Hepatocyte (in vitro differentiated cells): ENCODE data around the gene POT1.

Source experiments
- EZH2 ChIP-seq: fragments of 200-600 bp; sonication (generic); IDR thresholded peaks from 2 replicates; pipeline ENCODE4 v1.6.1; 2016; ENCODE audit warnings: antibody characterized with exemption, mild to moderate bottlenecking, borderline replicate concordance
- EZH2phosphoT487 ChIP-seq: fragments of 200-600 bp; sonication (generic); IDR thresholded peaks from one replicate; pipeline ENCODE4 v1.6.1; 2018; ENCODE audit warnings: antibody characterized with exemption, mild to moderate bottlenecking, low read depth, moderate library complexity; ENCODE audit not compliant: unreplicated experiment, severe bottlenecking
- TF ChIP-seq, protein P1 (sequence below): fragments of 200-600 bp; sonication (generic); IDR thresholded peaks from 2 replicates; pipeline ENCODE4 v1.5.1; 2016; ENCODE audit warnings: antibody characterized with exemption, mild to moderate bottlenecking; ENCODE audit not compliant: poor library complexity

GRCh38 chr7:124791426-124791825 lies 138.2 kb downstream of the POT1 start:
- TF ChIP-seq, protein P1, sequence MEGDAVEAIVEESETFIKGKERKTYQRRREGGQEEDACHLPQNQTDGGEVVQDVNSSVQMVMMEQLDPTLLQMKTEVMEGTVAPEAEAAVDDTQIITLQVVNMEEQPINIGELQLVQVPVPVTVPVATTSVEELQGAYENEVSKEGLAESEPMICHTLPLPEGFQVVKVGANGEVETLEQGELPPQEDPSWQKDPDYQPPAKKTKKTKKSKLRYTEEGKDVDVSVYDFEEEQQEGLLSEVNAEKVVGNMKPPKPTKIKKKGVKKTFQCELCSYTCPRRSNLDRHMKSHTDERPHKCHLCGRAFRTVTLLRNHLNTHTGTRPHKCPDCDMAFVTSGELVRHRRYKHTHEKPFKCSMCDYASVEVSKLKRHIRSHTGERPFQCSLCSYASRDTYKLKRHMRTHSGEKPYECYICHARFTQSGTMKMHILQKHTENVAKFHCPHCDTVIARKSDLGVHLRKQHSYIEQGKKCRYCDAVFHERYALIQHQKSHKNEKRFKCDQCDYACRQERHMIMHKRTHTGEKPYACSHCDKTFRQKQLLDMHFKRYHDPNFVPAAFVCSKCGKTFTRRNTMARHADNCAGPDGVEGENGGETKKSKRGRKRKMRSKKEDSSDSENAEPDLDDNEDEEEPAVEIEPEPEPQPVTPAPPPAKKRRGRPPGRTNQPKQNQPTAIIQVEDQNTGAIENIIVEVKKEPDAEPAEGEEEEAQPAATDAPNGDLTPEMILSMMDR = no peak
- TF ChIP-seq EZH2 = no peak
- TF ChIP-seq EZH2phosphoT487 = no peak
